ENCODE results near the gene KRTAP12-1. TPM values are rescaled to one million over a fixed set of nuclear protein-coding genes. Genes with fewer than 3 reads are reported as not detected.

KRTAP12-1 gene
- total and polyA plus RNA-seq, 2 donors (not counting 3 experiments of a cell fraction or from before 2014, with no cell fraction given): not detected

- Histone ChIP-seq H4K20me1 (replicated peaks; ENCODE audit: control insufficient read depth, extremely low read depth, insufficient read depth, low read length) (no peaks in the 10 kb centered on the region), H3K4me2 (ENCODE audit: insufficient read depth, low read length) (no peak overlapping the region), H3K27me3 (ENCODE audit: control insufficient read depth in 2 of 2, insufficient read depth in 2 of 2, low read length in 2 of 2) (peaks cover 44 to 65% of the 10 kb centered on the region in 2 experiments), H2AFZ (ENCODE audit: low read depth, low read length) (no peak overlapping the region), H3K9me1 (replicated peaks; ENCODE audit: control insufficient read depth, extremely low read depth, insufficient read depth, low read length) (no peaks in the 10 kb centered on the region), H3K9ac (replicated peaks; ENCODE audit: extremely low read depth, insufficient read depth, low read length) (no peak overlapping the region), H3K4me3 (replicated peaks in 1 of 3; ENCODE audit: insufficient read depth in 1 of 3, low read depth in 1 of 3, low read length in 3 of 3) (no peak overlapping the region), H3K27ac (ENCODE audit: insufficient read depth, low read depth, low read length) (no peak overlapping the region), H3K4me1 (ENCODE audit: control insufficient read depth, extremely low read depth, insufficient read depth, low read length) (no peaks in the 10 kb centered on the region), H3K79me2 (ENCODE audit: control insufficient read depth, insufficient read depth, low read length) (no peaks in the 10 kb centered on the region), H3K36me3 (ENCODE audit: control insufficient read depth in 2 of 2, extremely low read depth in 1 of 2, insufficient read depth in 2 of 2, low read length in 2 of 2) (no peaks in the 10 kb centered on the region), H3K9me3 (replicated peaks; ENCODE audit: control insufficient read depth, insufficient read depth, low read length) (no peaks in the 10 kb centered on the region)
- no peak for DNase-seq (ENCODE audit: low read depth, low spot score)
- POLR2A ChIA-PET: no interaction called here
- no TSS peak for BruUV-seq (replicated peaks)
- CTCF ChIA-PET: no interaction called here
- no peak for TF ChIP-seq POLR2A (IDR thresholded peaks at IDR 0.05; ENCODE audit: low read depth, low read length)
- no peak for TF ChIP-seq EZH2 (IDR thresholded peaks at IDR 0.05; ENCODE audit: borderline replicate concordance, low read depth, low read length, severe bottlenecking)
- TF ChIP-seq FOS (IDR thresholded peaks at IDR 0.05; ENCODE audit: borderline replicate concordance, insufficient read depth, low read length): no peak
- no peak for TF ChIP-seq POLR2AphosphoS5 (IDR thresholded peaks at IDR 0.05; ENCODE audit: insufficient read depth, low read depth, low read length)
- TF ChIP-seq JUN (IDR thresholded peaks at IDR 0.05; ENCODE audit: borderline replicate concordance, insufficient read depth, insufficient read length, low read depth): no peak
- no peak for TF ChIP-seq CTCF (IDR thresholded peaks at IDR 0.05; ENCODE audit: extremely low read depth in 1 of 2, insufficient read depth in 1 of 2, low read depth in 1 of 2, low read length in 2 of 2)
- no peak for TF ChIP-seq MYC (IDR thresholded peaks at IDR 0.05; ENCODE audit: low read depth, low read length)
- no peak for TF ChIP-seq GATA2 (IDR thresholded peaks at IDR 0.05; ENCODE audit: insufficient read depth, insufficient read length, low read depth, low read length)
- TF ChIP-seq MAX (IDR thresholded peaks at IDR 0.05; ENCODE audit: insufficient read depth, insufficient read length): no peak
- intact Hi-C loops (cut with micrococcal nuclease) (no loop called here), dilution Hi-C loops (cut with MboI; ENCODE audit: extremely low pct_ligation_motif_present, low sequenced_read_pairs) (no loop called here)
- no peak for FAIRE-seq
Measured at GRCh38 chr21:44722731-44723130, 40.8 kb upstream of the KRTAP12-1 start.
